ENCODE results near the gene MMAB. TPM values are rescaled to one million over a fixed set of nuclear protein-coding genes. Genes with fewer than 3 reads are reported as not detected.

MMAB gene
- total and polyA plus RNA-seq, 8 donors: 6.2 to 71.2 (median 29.8) TPM

GRCh38 chr12:109592195-109592904, 19.0 kb upstream of the MMAB start:
- Histone ChIP-seq H3K27me3 (no peaks in the 10 kb centered on the region), H3K4me1 (peaks cover 0 to 7% (median under 1%) of the 10 kb centered on the region in 4 donors), H3K27ac (no peak overlapping the region), H3K4me3 (no peak overlapping the region), H3K9me3 (no peaks in the 10 kb centered on the region), H3K36me3 (peaks cover 19 to 92% (median 82%) of the 10 kb centered on the region in 4 donors)
- 85 to 94% (median 90%) methylated on average over 16 to 19 of the region's 19 CpGs for WGBS, 5 donors
- intact Hi-C loops (cut with DNase I; ENCODE audit: low total_unique reads): no loop called here
- no peak for TF ChIP-seq POLR2AphosphoS5 (IDR thresholded peaks at IDR 0.05)
- TF ChIP-seq POLR2A (IDR thresholded peaks at IDR 0.05): no peak
- TF ChIP-seq, protein P1, sequence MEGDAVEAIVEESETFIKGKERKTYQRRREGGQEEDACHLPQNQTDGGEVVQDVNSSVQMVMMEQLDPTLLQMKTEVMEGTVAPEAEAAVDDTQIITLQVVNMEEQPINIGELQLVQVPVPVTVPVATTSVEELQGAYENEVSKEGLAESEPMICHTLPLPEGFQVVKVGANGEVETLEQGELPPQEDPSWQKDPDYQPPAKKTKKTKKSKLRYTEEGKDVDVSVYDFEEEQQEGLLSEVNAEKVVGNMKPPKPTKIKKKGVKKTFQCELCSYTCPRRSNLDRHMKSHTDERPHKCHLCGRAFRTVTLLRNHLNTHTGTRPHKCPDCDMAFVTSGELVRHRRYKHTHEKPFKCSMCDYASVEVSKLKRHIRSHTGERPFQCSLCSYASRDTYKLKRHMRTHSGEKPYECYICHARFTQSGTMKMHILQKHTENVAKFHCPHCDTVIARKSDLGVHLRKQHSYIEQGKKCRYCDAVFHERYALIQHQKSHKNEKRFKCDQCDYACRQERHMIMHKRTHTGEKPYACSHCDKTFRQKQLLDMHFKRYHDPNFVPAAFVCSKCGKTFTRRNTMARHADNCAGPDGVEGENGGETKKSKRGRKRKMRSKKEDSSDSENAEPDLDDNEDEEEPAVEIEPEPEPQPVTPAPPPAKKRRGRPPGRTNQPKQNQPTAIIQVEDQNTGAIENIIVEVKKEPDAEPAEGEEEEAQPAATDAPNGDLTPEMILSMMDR (IDR thresholded peaks at IDR 0.05): no peak
- TF ChIP-seq EP300 (IDR thresholded peaks at IDR 0.05): no peak
- DNase-seq: no peak

DNA sequence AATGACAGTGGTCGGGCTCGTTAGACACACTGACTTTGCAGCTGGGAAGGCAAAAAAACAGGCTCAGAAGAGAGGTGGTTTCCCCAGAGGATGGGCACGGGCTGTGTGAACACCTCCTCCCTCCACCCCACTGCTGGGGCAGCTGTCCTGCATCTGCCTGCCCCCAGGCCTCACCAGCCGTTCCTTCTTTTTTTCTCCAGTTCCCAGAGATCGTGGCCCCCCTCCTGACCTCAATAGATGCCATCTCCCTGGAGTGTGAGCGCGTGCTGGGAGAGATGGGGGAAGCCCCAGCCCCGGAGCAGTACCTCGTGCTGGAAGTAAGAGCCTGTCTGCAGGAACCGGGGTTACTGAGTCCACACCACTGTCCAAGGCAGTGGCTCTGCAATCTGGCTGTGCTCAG, 17.7 kb upstream of the MMAB start:
- 78 to 90% (median 86%) methylated on average over 10 of the region's 10 CpGs for WGBS, 5 donors
- intact Hi-C loops (cut with DNase I; ENCODE audit: low total_unique reads): no loop called here
- H3K36me3 ChIP-seq: peaks cover 22 to 95% (median 86%) of the 10 kb centered on the region in 4 donors

GRCh38 chr12:109590566-109590965, 17.3 kb upstream of the MMAB start:
- TF ChIP-seq, protein P1 (IDR thresholded peaks at IDR 0.05): no peak
- TF ChIP-seq POLR2A (IDR thresholded peaks at IDR 0.05) (no peak), POLR2AphosphoS5 (IDR thresholded peaks at IDR 0.05) (no peak), EP300 (IDR thresholded peaks at IDR 0.05) (no peak)
- Histone ChIP-seq H3K4me1 (peaks cover 0 to 6% (median 0%) of the 10 kb centered on the region in 4 donors), H3K4me3 (no peak overlapping the region), H3K27me3 (no peaks in the 10 kb centered on the region), H3K9me3 (no peaks in the 10 kb centered on the region), H3K36me3 (peaks cover 26 to 94% (median 85%) of the 10 kb centered on the region in 4 donors), H3K27ac (no peak overlapping the region)
- intact Hi-C loops (cut with DNase I; ENCODE audit: low total_unique reads): no loop called here
- WGBS, 5 donors: 91 to 98% (median 95%) methylated on average over 8 of the region's 8 CpGs
- no peak for DNase-seq

More for the DNA sequence above, 17.7 kb upstream of the MMAB start:
- Histone ChIP-seq H3K4me1 (peaks cover 0 to 6% (median 0%) of the 10 kb centered on the region in 4 donors), H3K27me3 (no peaks in the 10 kb centered on the region), H3K27ac (no peak overlapping the region), H3K4me3 (no peak overlapping the region), H3K9me3 (no peaks in the 10 kb centered on the region)
- no peak for DNase-seq
- TF ChIP-seq EP300 (IDR thresholded peaks at IDR 0.05) (no peak), POLR2A (IDR thresholded peaks at IDR 0.05) (no peak), POLR2AphosphoS5 (IDR thresholded peaks at IDR 0.05) (no peak)
- TF ChIP-seq, protein P1 (IDR thresholded peaks at IDR 0.05): no peak

DNA sequence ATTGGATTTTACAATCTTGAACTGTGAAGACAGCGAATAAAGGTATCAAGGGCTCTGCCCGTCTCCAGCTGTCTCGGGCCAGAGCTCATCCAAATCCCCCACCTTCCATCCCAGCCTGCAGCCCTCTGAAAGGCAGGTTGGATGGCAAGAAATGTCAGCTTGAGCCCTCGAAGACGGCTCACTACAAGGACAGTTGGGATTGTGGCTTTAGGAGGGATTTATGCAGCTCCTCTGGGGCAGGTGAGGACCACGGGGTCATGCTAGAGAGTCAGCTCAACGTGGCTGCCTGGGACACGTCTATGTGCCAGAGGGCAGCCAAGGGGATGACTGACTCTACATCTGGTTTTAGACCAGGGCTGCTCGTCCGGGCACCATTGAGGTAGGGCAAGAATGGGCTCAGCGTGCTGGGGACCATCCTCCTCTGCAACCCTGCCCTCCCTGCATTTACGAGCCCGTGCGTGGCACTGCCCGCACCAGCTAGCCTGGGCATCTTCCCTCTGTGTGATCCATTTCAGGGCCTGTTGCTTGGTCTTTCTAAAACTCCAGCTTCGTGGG, 16.5 kb upstream of the MMAB start:
- intact Hi-C loops (cut with DNase I; ENCODE audit: low total_unique reads): no loop called here
- WGBS, 5 donors: 88 to 94% (median 91%) methylated on average over 12 to 16 of the region's 16 CpGs
- no peaks in the 10 kb centered on the region for H3K9me3 ChIP-seq
- H3K27me3 ChIP-seq: no peaks in the 10 kb centered on the region
- DNase-seq: no peak
- no peak overlapping the region for H3K4me3 ChIP-seq
- H3K27ac ChIP-seq: no peak overlapping the region
- H3K36me3 ChIP-seq: peaks cover 23 to 94% (median 86%) of the 10 kb centered on the region in 4 donors
- TF ChIP-seq POLR2A (IDR thresholded peaks at IDR 0.05): no peak
- TF ChIP-seq, protein P1 (IDR thresholded peaks at IDR 0.05): no peak
- no peak for TF ChIP-seq POLR2AphosphoS5 (IDR thresholded peaks at IDR 0.05)
- TF ChIP-seq EP300 (IDR thresholded peaks at IDR 0.05): no peak
- H3K4me1 ChIP-seq: peaks cover 0 to under 1% (median 0%) of the 10 kb centered on the region in 4 donors
